ENCODE measurements around the gene ZNF557.

The ZNF557 gene

DNA sequence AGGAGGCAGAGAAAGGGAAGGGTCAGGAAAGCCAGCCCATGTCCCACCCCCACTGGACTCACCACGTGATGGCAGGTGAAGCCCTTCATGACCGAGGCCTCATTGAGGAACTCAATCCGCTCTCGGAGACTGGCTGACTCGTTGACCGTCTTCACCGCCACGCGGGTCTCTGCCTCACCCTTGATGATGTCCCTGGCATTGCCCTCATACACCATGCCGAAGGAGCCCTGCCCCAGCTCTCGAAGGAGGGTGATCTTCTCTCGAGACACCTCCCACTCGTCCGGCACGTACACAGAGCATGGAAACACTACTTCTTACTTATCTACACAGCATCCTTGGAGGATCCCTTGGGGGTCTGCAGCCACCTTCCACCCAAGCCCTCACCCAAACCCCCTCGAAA lies 55.7 kb downstream of the ZNF557 start:
- DNase-seq (ENCODE audit: low read depth, low spot score): no peak

GRCh38 chr19:7126132-7126531 lies 56.6 kb downstream of the ZNF557 start:
- DNase-seq (ENCODE audit: low read depth, low spot score): no peak

DNA sequence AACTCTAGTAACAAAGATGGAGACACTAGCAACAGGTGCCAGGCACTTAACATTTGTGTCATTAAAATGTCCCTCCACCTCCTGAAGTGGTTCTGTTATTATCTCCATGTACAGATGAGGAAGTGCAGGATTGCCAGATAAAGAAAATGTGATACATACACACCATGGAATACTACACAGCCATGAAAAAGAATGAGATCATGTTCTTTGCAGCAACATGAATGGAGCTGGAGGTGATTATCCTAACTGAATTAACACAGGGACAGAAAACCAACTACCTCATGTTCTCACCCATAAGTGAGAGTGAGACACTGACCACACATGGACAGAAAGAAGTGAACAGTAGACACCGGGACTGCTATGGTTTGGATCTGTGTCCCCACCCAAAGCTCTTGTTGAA lies 60.5 kb downstream of the ZNF557 start:
- DNase-seq (ENCODE audit: low read depth, low spot score): no peak

GRCh38 chr19:7132054-7132453 lies 62.6 kb downstream of the ZNF557 start:
- DNase-seq (ENCODE audit: low read depth, low spot score): no peak

- no peak for DNase-seq (ENCODE audit: low read depth, low spot score)
Measured at GRCh38 chr19:7137120-7137519, 67.6 kb downstream of the ZNF557 start.

Data from activated CD4-positive, CD25-positive, alpha-beta regulatory T cell treated with anti-CD3 and anti-CD28 coated beads, Interleukin-2, amount 50 U/mL, for 16 hours (primary cell).